ENCODE measurements around the gene TKFC. TPM values are rescaled to one million over a fixed set of nuclear protein-coding genes. Genes with fewer than 3 reads are reported as not detected.

Gene TKFC
- total and polyA plus RNA-seq, 4 experiments from 2014 or later: 24.5 to 43.9 (median 36.1) TPM

GRCh38 chr11:61337706-61338470 lies 4.9 kb downstream of the TKFC start:
- H3K27ac ChIP-seq (ENCODE audit: low read depth, low read length): no peak overlapping the region
- H3K4me1 ChIP-seq (ENCODE audit: insufficient read depth, low read length): peaks cover 19% of the 10 kb centered on the region
- H3K36me3 ChIP-seq (ENCODE audit: insufficient read depth, low read length): peaks cover 6% of the 10 kb centered on the region
- no peaks in the 10 kb centered on the region for H3K27me3 ChIP-seq (ENCODE audit: insufficient read depth, low read length)
- Mint-ChIP-seq H3K27me3 (no peaks in the 10 kb centered on the region), H3K27ac (no peak overlapping the region), H3K4me3 (no peak overlapping the region), H3K4me1 (peaks cover 11 to 31% (median 19%) of the 10 kb centered on the region in 4 donors), H3K36me3 (peaks cover 9 to 12% of the 10 kb centered on the region in 2 donors), H3K9me3 (peaks cover 0 to 4% (median 0%) of the 10 kb centered on the region in 8 donors)
- no peak for DNase-seq
- ChIA-PET POLR2A (ENCODE audit: partially characterized antibody) (interaction anchor here (5.9 kb wide), 1 partner anchor 48 kb away, joined by 87 read pairs; no protein-coding TSS in a partner anchor), CTCF (ENCODE audit: partially characterized antibody) (interaction anchor here (2.9 to 10.1 kb wide), 3 partner anchors 25 to 56 kb away, joined by 92 to 442 read pairs (median 117); partner anchors contain the start of genes CYB561A3, TMEM138 and TMEM216)
- intact Hi-C loops (cut with micrococcal nuclease): loop anchor here (2.0 kb wide), 2 partner anchors 55 to 179 kb away; partner anchors contain the start of gene TMEM216
- no peak overlapping the region for H3K4me3 ChIP-seq (ENCODE audit: low read length in 2 of 2)
- no peaks in the 10 kb centered on the region for H3K9me3 ChIP-seq (ENCODE audit: control insufficient read depth in 1 of 2, low read length in 2 of 2)

- H3K36me3 Mint-ChIP-seq: peaks cover 9 to 12% of the 10 kb centered on the region in 2 donors
- H3K4me1 ChIP-seq (ENCODE audit: insufficient read depth, low read length): peaks cover 11% of the 10 kb centered on the region
- no peak overlapping the region for H3K4me3 Mint-ChIP-seq
- no peaks in the 10 kb centered on the region for H3K27me3 ChIP-seq (ENCODE audit: insufficient read depth, low read length)
- peaks cover 6% of the 10 kb centered on the region for H3K36me3 ChIP-seq (ENCODE audit: insufficient read depth, low read length)
- H3K9me3 ChIP-seq (ENCODE audit: control insufficient read depth in 1 of 2, low read length in 2 of 2): no peaks in the 10 kb centered on the region
- no peak overlapping the region for H3K27ac Mint-ChIP-seq
- no peak overlapping the region for H3K4me3 ChIP-seq (ENCODE audit: low read length in 2 of 2)
- DNase-seq: no peak
- H3K27me3 Mint-ChIP-seq: no peaks in the 10 kb centered on the region
- CTCF ChIA-PET (ENCODE audit: partially characterized antibody): interaction anchor here (1.4 to 10.1 kb wide), 3 partner anchors 10 to 55 kb away, joined by 3 to 442 read pairs (median 117); partner anchors contain the start of gene TMEM216
- intact Hi-C loops (cut with micrococcal nuclease): no loop called here
- peaks cover 5 to 21% (median 11%) of the 10 kb centered on the region in 4 donors for H3K4me1 Mint-ChIP-seq
- POLR2A ChIA-PET (ENCODE audit: partially characterized antibody): no interaction called here
- H3K27ac ChIP-seq (ENCODE audit: low read depth, low read length): no peak overlapping the region
- no peaks in the 10 kb centered on the region for H3K9me3 Mint-ChIP-seq
Observed at GRCh38 chr11:61338783-61339489, 5.9 kb downstream of the TKFC start.

GRCh38 chr11:61339490-61339878 lies 6.5 kb downstream of the TKFC start:
- no peak for DNase-seq
- Histone ChIP-seq H3K27me3 (ENCODE audit: insufficient read depth, low read length) (no peaks in the 10 kb centered on the region), H3K4me3 (ENCODE audit: low read length in 2 of 2) (no peak overlapping the region), H3K36me3 (ENCODE audit: insufficient read depth, low read length) (peaks cover 6% of the 10 kb centered on the region), H3K4me1 (ENCODE audit: insufficient read depth, low read length) (peaks cover 10% of the 10 kb centered on the region), H3K9me3 (ENCODE audit: control insufficient read depth in 1 of 2, low read length in 2 of 2) (no peaks in the 10 kb centered on the region), H3K27ac (ENCODE audit: low read depth, low read length) (no peak overlapping the region)
- Mint-ChIP-seq H3K9me3 (no peaks in the 10 kb centered on the region), H3K27me3 (no peaks in the 10 kb centered on the region), H3K4me3 (no peak overlapping the region), H3K36me3 (peaks cover 10 to 12% of the 10 kb centered on the region in 2 donors), H3K27ac (peak overlapping the region in 1 of 7 donors; percentile 86), H3K4me1 (peaks cover 2 to 15% (median 8%) of the 10 kb centered on the region in 4 donors)
- CTCF ChIA-PET (ENCODE audit: partially characterized antibody): interaction anchor here (1.4 to 10.1 kb wide), 2 partner anchors 10 to 45 kb away, joined by 3 to 442 read pairs; no protein-coding TSS in a partner anchor
- POLR2A ChIA-PET (ENCODE audit: partially characterized antibody): no interaction called here
- intact Hi-C loops (cut with micrococcal nuclease): no loop called here

- Mint-ChIP-seq H3K4me1 (peaks cover 2 to 12% (median 6%) of the 10 kb centered on the region in 4 donors), H3K4me3 (no peak overlapping the region), H3K36me3 (peaks cover 12 to 13% of the 10 kb centered on the region in 2 donors), H3K9me3 (no peaks in the 10 kb centered on the region), H3K27ac (peak overlapping the region in 2 of 7 donors; percentile 19 to 25), H3K27me3 (no peaks in the 10 kb centered on the region)
- Histone ChIP-seq H3K4me3 (ENCODE audit: low read length in 2 of 2) (no peak overlapping the region), H3K4me1 (ENCODE audit: insufficient read depth, low read length) (peaks cover 7% of the 10 kb centered on the region), H3K36me3 (ENCODE audit: insufficient read depth, low read length) (peaks cover 6% of the 10 kb centered on the region), H3K9me3 (ENCODE audit: control insufficient read depth in 1 of 2, low read length in 2 of 2) (no peaks in the 10 kb centered on the region), H3K27me3 (ENCODE audit: insufficient read depth, low read length) (no peaks in the 10 kb centered on the region), H3K27ac (ENCODE audit: low read depth, low read length) (no peak overlapping the region)
- CTCF ChIA-PET (ENCODE audit: partially characterized antibody): interaction anchor here (1.2 to 10.1 kb wide), 3 partner anchors 44 to 94 kb away, joined by 5 to 442 read pairs (median 5); no protein-coding TSS in a partner anchor
- POLR2A ChIA-PET (ENCODE audit: partially characterized antibody): interaction anchor here (1.7 kb wide), 1 partner anchor 21 kb away, joined by 7 read pairs; the partner anchor contains the start of genes CYB561A3 and TMEM138
- no peak for DNase-seq
- intact Hi-C loops (cut with micrococcal nuclease): no loop called here
Observed at GRCh38 chr11:61340979-61341378, 8.0 kb downstream of the TKFC start.

- Mint-ChIP-seq H3K27ac (no peak overlapping the region), H3K4me1 (peaks cover 0 to 5% (median 1%) of the 10 kb centered on the region in 4 donors), H3K9me3 (no peaks in the 10 kb centered on the region), H3K4me3 (no peak overlapping the region), H3K36me3 (peaks cover 12 to 16% of the 10 kb centered on the region in 2 donors), H3K27me3 (no peaks in the 10 kb centered on the region)
- POLR2A ChIA-PET (ENCODE audit: partially characterized antibody): interaction anchor here (1.7 kb wide), 1 partner anchor 21 kb away, joined by 7 read pairs; the partner anchor contains the start of genes CYB561A3 and TMEM138
- Histone ChIP-seq H3K4me3 (ENCODE audit: low read length in 2 of 2) (no peak overlapping the region), H3K27ac (ENCODE audit: low read depth, low read length) (no peak overlapping the region), H3K27me3 (ENCODE audit: insufficient read depth, low read length) (no peaks in the 10 kb centered on the region), H3K36me3 (ENCODE audit: insufficient read depth, low read length) (peaks cover 6% of the 10 kb centered on the region), H3K4me1 (ENCODE audit: insufficient read depth, low read length) (no peaks in the 10 kb centered on the region), H3K9me3 (ENCODE audit: control insufficient read depth in 1 of 2, low read length in 2 of 2) (no peaks in the 10 kb centered on the region)
- no peak for DNase-seq
- CTCF ChIA-PET (ENCODE audit: partially characterized antibody): interaction anchor here (1.2 to 10.1 kb wide), 3 partner anchors 43 to 93 kb away, joined by 5 to 442 read pairs (median 5); no protein-coding TSS in a partner anchor
- intact Hi-C loops (cut with micrococcal nuclease): no loop called here
Observed at GRCh38 chr11:61341706-61342105, 8.7 kb downstream of the TKFC start.

GRCh38 chr11:61342207-61342803 lies 9.3 kb downstream of the TKFC start:
- peak overlapping the region in 1 of 7 donors; percentile 83 for H3K27ac Mint-ChIP-seq
- no peaks in the 10 kb centered on the region for H3K4me1 Mint-ChIP-seq
- peaks cover 6% of the 10 kb centered on the region for H3K36me3 ChIP-seq (ENCODE audit: insufficient read depth, low read length)
- peaks cover 12 to 19% of the 10 kb centered on the region in 2 donors for H3K36me3 Mint-ChIP-seq
- no peaks in the 10 kb centered on the region for H3K9me3 ChIP-seq (ENCODE audit: control insufficient read depth in 1 of 2, low read length in 2 of 2)
- H3K4me1 ChIP-seq (ENCODE audit: insufficient read depth, low read length): no peaks in the 10 kb centered on the region
- H3K9me3 Mint-ChIP-seq: no peaks in the 10 kb centered on the region
- ChIA-PET POLR2A (ENCODE audit: partially characterized antibody) (interaction anchor here (1.7 kb wide), 1 partner anchor 20 kb away, joined by 7 read pairs; the partner anchor contains the start of genes CYB561A3 and TMEM138), CTCF (ENCODE audit: partially characterized antibody) (interaction anchor here (1.2 to 10.1 kb wide), 3 partner anchors 43 to 93 kb away, joined by 5 to 442 read pairs (median 5); no protein-coding TSS in a partner anchor)
- H3K4me3 Mint-ChIP-seq: no peak overlapping the region
- no peak overlapping the region for H3K4me3 ChIP-seq (ENCODE audit: low read length in 2 of 2)
- no peak overlapping the region for H3K27ac ChIP-seq (ENCODE audit: low read depth, low read length)
- no peaks in the 10 kb centered on the region for H3K27me3 ChIP-seq (ENCODE audit: insufficient read depth, low read length)
- no peak for DNase-seq
- intact Hi-C loops (cut with micrococcal nuclease): no loop called here
- no peaks in the 10 kb centered on the region for H3K27me3 Mint-ChIP-seq

All from CD4-positive, alpha-beta memory T cell (primary cell).